PC-9 (cell line): ENCODE results near the gene NISCH.

Experiments used
- CTCF ChIP-seq: fragments of 200-600 bp; sonication (generic); conservative IDR thresholded peaks from 2 replicates; pipeline ENCODE4 v1.6.1; 2017; ENCODE audit warnings: mixed run types, antibody characterized with exemption, mild to moderate bottlenecking, moderate library complexity
- EZH2 ChIP-seq: fragments of 200-600 bp; sonication (generic); IDR thresholded peaks from 2 replicates; pipeline ENCODE4 v1.8.0; 2017; ENCODE audit warnings: antibody characterized with exemption, low read depth

- TF ChIP-seq CTCF (no peak), EZH2 (no peak)
Measured at GRCh38 chr3:52530918-52531826, 75.8 kb downstream of the NISCH start.
